Brain microvascular endothelial cell (primary cell): ENCODE results near the gene CSK.

Source experiments
- DNase-seq: peaks from one replicate; pipeline ENCODE4 v3.0.0-alpha.2; 2020
- H3K27ac ChIP-seq: fragments of 250-450 bp; sonication (Bioruptor Pico); 2 replicates; pipeline ENCODE4 v1.5.1; 2020; ENCODE audit warnings: mild to moderate bottlenecking, moderate library complexity
- H3K27me3 ChIP-seq: fragments of 250-450 bp; sonication (Bioruptor Pico); replicated peaks from 2 replicates; pipeline ENCODE4 v1.5.1; 2020; ENCODE audit warnings: mild to moderate bottlenecking
- H3K36me3 ChIP-seq: fragments of 250-450 bp; sonication (Bioruptor Pico); replicated peaks from 2 replicates; pipeline ENCODE4 v1.5.1; 2020; ENCODE audit warnings: mild to moderate bottlenecking
- H3K4me3 ChIP-seq: 2 replicates; pipeline ENCODE4 v1.5.1; 2011; ENCODE audit warnings: low read depth, mild to moderate bottlenecking, control low read depth, low read length, moderate library complexity
- CTCF ChIP-seq: IDR thresholded peaks from 2 replicates; pipeline ENCODE4 v1.5.1; 2011; ENCODE audit warnings: low read depth, mild to moderate bottlenecking, moderate library complexity, low read length, control low read depth, inconsistent platforms; ENCODE audit errors: missing control alignments
- in situ Hi-C: cut with HindIII; loops from 2 replicates; pipeline ENCODE4 v1.10.0; 2017; ENCODE audit warnings: low sequenced_read_pairs, low pct_ligation_motif_present

The CSK gene

GRCh38 chr15:74778599-74778970 is 3.3 kb upstream of the CSK start:
- in situ Hi-C loops, result no loop called here
- no peak for TF ChIP-seq CTCF
- Histone ChIP-seq H3K27ac (no peak overlapping the region), H3K27me3 (no peaks in the 10 kb centered on the region), H3K4me3 (no peak overlapping the region), H3K36me3 (no peaks in the 10 kb centered on the region)
- DNase-seq, result no peak

GRCh38 chr15:74779162-74779648 is 2.7 kb upstream of the CSK start:
- in situ Hi-C loops, result no loop called here
- Histone ChIP-seq H3K36me3 (no peaks in the 10 kb centered on the region), H3K27me3 (no peaks in the 10 kb centered on the region), H3K27ac (no peak overlapping the region), H3K4me3 (no peak overlapping the region)
- TF ChIP-seq CTCF, result no peak
- DNase-seq, result no peak

- Histone ChIP-seq H3K27ac (no peak overlapping the region), H3K36me3 (no peaks in the 10 kb centered on the region), H3K4me3 (peak overlapping the region; percentile 51), H3K27me3 (no peaks in the 10 kb centered on the region)
- no peak for TF ChIP-seq CTCF
- no peak for DNase-seq
- in situ Hi-C loops, result no loop called here
Measured at GRCh38 chr15:74780523-74781430, 1.1 kb upstream of the CSK start.

- H3K27ac ChIP-seq, result peak overlapping the region; percentile 27
- TF ChIP-seq CTCF, result no peak
- in situ Hi-C loops, result no loop called here
- H3K27me3 ChIP-seq, result no peaks in the 10 kb centered on the region
- peak overlapping the region; percentile 79 for H3K4me3 ChIP-seq
- no peaks in the 10 kb centered on the region for H3K36me3 ChIP-seq
- no peak for DNase-seq
Measured at GRCh38 chr15:74782259-74783071, 585 bp downstream of the CSK start.

GRCh38 chr15:74783072-74783807 is 1.4 kb downstream of the CSK start:
- Histone ChIP-seq H3K36me3 (no peaks in the 10 kb centered on the region), H3K27ac (no peak overlapping the region), H3K4me3 (peak overlapping the region; percentile 79), H3K27me3 (no peaks in the 10 kb centered on the region)
- in situ Hi-C loops, result no loop called here
- DNase-seq, result no peak
- no peak for TF ChIP-seq CTCF
